Fibroblast of lung (primary cell): Measurements from ENCODE around the gene DRC7. TPM values are rescaled to one million over a fixed set of nuclear protein-coding genes. Genes with fewer than 3 reads are reported as not detected.

Experiments
- DNase-seq, 2 donors: peaks; one replicate each; pipeline versions ENCODE4 v3.0.0 to v3.0.0-alpha.2; 2010; ENCODE audit warnings: low read depth in 2 of 2
- H2AFZ ChIP-seq: 2 replicates; pipeline ENCODE4 v1.5.1; 2012; ENCODE audit warnings: low read length, control low read depth, inconsistent platforms
- H3K27ac ChIP-seq: 2 replicates; pipeline ENCODE4 v1.5.1; 2011; ENCODE audit warnings: low read length, control low read depth; ENCODE audit not compliant: insufficient read depth
- H3K27me3 ChIP-seq: 2 replicates; pipeline ENCODE4 v1.5.1; 2011; ENCODE audit warnings: mild to moderate bottlenecking, low read length; ENCODE audit not compliant: control insufficient read depth, insufficient read depth
- H3K36me3 ChIP-seq: 2 replicates; pipeline ENCODE4 v1.5.1; 2011; ENCODE audit warnings: low read length; ENCODE audit not compliant: control insufficient read depth, insufficient read depth
- H3K4me1 ChIP-seq: 2 replicates; pipeline ENCODE4 v1.5.1; 2011; ENCODE audit warnings: low read length; ENCODE audit not compliant: control insufficient read depth, insufficient read depth; ENCODE audit errors: extremely low read depth
- H3K4me2 ChIP-seq: 2 replicates; pipeline ENCODE4 v1.5.1; 2011; ENCODE audit warnings: low read length, control low read depth; ENCODE audit not compliant: insufficient read depth; ENCODE audit errors: extremely low read depth
- H3K4me3 ChIP-seq, 4 experiments: fragments of 200-600 bp in 1 of 4; sonication (generic) in 1 of 4; replicated peaks in 1 of 4; 2 replicates each; pipeline ENCODE4 v1.5.1; 2011 to 2016; ENCODE audit warnings: low read length in 4 of 4, low read depth in 3 of 4, mild to moderate bottlenecking in 3 of 4, control low read depth in 2 of 4, inconsistent platforms in 1 of 4, mixed read lengths in 1 of 4; ENCODE audit not compliant: insufficient read depth in 1 of 4; ENCODE audit errors: control extremely low read depth in 1 of 4
- H3K79me2 ChIP-seq: 2 replicates; pipeline ENCODE4 v1.5.1; 2012; ENCODE audit warnings: mild to moderate bottlenecking, low read length, inconsistent platforms; ENCODE audit not compliant: control insufficient read depth, insufficient read depth
- H3K9ac ChIP-seq: 2 replicates; pipeline ENCODE4 v1.5.1; 2011; ENCODE audit warnings: mild to moderate bottlenecking, low read length, control low read depth; ENCODE audit not compliant: insufficient read depth
- H3K9me3 ChIP-seq: 2 replicates; pipeline ENCODE4 v1.5.1; 2012; ENCODE audit warnings: low read depth, low read length; ENCODE audit not compliant: control insufficient read depth, insufficient read depth
- H4K20me1 ChIP-seq: 2 replicates; pipeline ENCODE4 v1.5.1; 2011; ENCODE audit warnings: low read length; ENCODE audit not compliant: control insufficient read depth, insufficient read depth; ENCODE audit errors: extremely low read depth
- CTCF ChIP-seq, 2 donors: IDR thresholded peaks in 1 of 2; conservative IDR thresholded peaks in 1 of 2; 1 replicate in 1 of 2; 2 replicates in 1 of 2; pipeline ENCODE4 v1.5.1; 2011 to 2012; ENCODE audit warnings: low read length in 2 of 2, control low read depth in 1 of 2, inconsistent platforms in 1 of 2, low read depth in 1 of 2, mild to moderate bottlenecking in 1 of 2
- EZH2 ChIP-seq: IDR thresholded peaks from 2 replicates; pipeline ENCODE4 v1.5.1; 2012; ENCODE audit warnings: low read length, control low read depth, mild to moderate bottlenecking; ENCODE audit errors: missing control alignments
- polyA plus RNA-seq, 2 donors: library from polyadenylated mRNA; depleted of rRNA in 1 of 2; stranded (reverse) in 1 of 2; unstranded in 1 of 2; fragments of >200 nt; gene quantifications; 2 replicates each; pipeline ENCODE4 v1.2.1, GENCODE V29; 2011 to 2012; ENCODE audit warnings: missing spikeins in 1 of 2
- total RNA-seq: library from RNA; depleted of rRNA; stranded (reverse); fragments of >200 nt; gene quantifications from 2 replicates; pipeline ENCODE4 v1.2.1, GENCODE V29; 2014

Gene DRC7
- total and polyA plus RNA-seq, 2 donors (not counting 1 experiment from before 2014, with no cell fraction given): not detected

- no peak within 1 kb of the TSS for H3K9ac ChIP-seq
- TF ChIP-seq EZH2 (no peak), CTCF (conservative IDR thresholded peaks at IDR 0.05 in 1 of 2, IDR thresholded peaks at IDR 0.05 in 1 of 2; ENCODE audit: low read depth in 1 of 2, low read length in 2 of 2) (no peak)
- no peak within 1 kb of the TSS for H3K4me3 ChIP-seq
- H4K20me1 ChIP-seq: no peaks in the 10 kb centered on the region
- no peaks in the 10 kb centered on the region for H3K79me2 ChIP-seq
- H2AFZ ChIP-seq: no peak within 1 kb of the TSS
- no peak within 1 kb of the TSS for H3K4me2 ChIP-seq
- peaks cover 7% of the 10 kb centered on the region for H3K27me3 ChIP-seq
- no peaks in the 10 kb centered on the region for H3K9me3 ChIP-seq
- no peak for DNase-seq
- no peak within 1 kb of the TSS for H3K27ac ChIP-seq
- H3K36me3 ChIP-seq: no peaks in the 10 kb centered on the region
- H3K4me1 ChIP-seq: no peaks in the 10 kb centered on the region
These were observed 26.4 kb upstream of the DRC7 start, which contains the start of gene ADGRG3 for GRCh38 chr16:57668263-57668571. Gene ADGRG3, plus strand, starts transcription at chr16:57668306. Its CDS starts 42 bp downstream, at chr16:57668348.

GRCh38 chr16:57668630-57669475 is 25.8 kb upstream of the DRC7 start:
- Histone ChIP-seq H3K27ac (no peak overlapping the region), H3K36me3 (no peaks in the 10 kb centered on the region), H3K4me2 (no peak overlapping the region), H3K4me1 (no peaks in the 10 kb centered on the region), H3K4me3 (no peak overlapping the region), H3K9me3 (no peaks in the 10 kb centered on the region), H2AFZ (no peak overlapping the region), H3K27me3 (peaks cover 12% of the 10 kb centered on the region), H3K79me2 (no peaks in the 10 kb centered on the region), H4K20me1 (no peaks in the 10 kb centered on the region), H3K9ac (no peak overlapping the region)
- DNase-seq: no peak
- TF ChIP-seq CTCF (conservative IDR thresholded peaks at IDR 0.05 in 1 of 2, IDR thresholded peaks at IDR 0.05 in 1 of 2; ENCODE audit: low read depth in 1 of 2, low read length in 2 of 2) (no peak), EZH2 (no peak)

- no peaks in the 10 kb centered on the region for H3K4me1 ChIP-seq
- H3K9ac ChIP-seq: no peak overlapping the region
- peaks cover 12% of the 10 kb centered on the region for H3K27me3 ChIP-seq
- H3K9me3 ChIP-seq: no peaks in the 10 kb centered on the region
- DNase-seq: no peak
- H3K79me2 ChIP-seq: no peaks in the 10 kb centered on the region
- no peak overlapping the region for H2AFZ ChIP-seq
- H3K4me3 ChIP-seq: no peak overlapping the region
- no peak overlapping the region for H3K4me2 ChIP-seq
- H3K27ac ChIP-seq: no peak overlapping the region
- no peaks in the 10 kb centered on the region for H4K20me1 ChIP-seq
- H3K36me3 ChIP-seq: no peaks in the 10 kb centered on the region
- TF ChIP-seq EZH2: no peak
- TF ChIP-seq CTCF (conservative IDR thresholded peaks at IDR 0.05 in 1 of 2, IDR thresholded peaks at IDR 0.05 in 1 of 2; ENCODE audit: low read depth in 1 of 2, low read length in 2 of 2): no peak
These were observed 25.0 kb upstream of the DRC7 start for GRCh38 chr16:57669476-57670162.
